Pericardium fibroblast (primary cell): ENCODE results near the gene TAF4B. TPM values are rescaled to one million over a fixed set of nuclear protein-coding genes. Genes with fewer than 3 reads are reported as not detected.

Source experiments
- total RNA-seq: library from RNA; depleted of rRNA; stranded (reverse); fragments of >200 nt; gene quantifications from 2 replicates; pipeline ENCODE4 v1.2.3, GENCODE V29; 2015

Gene TAF4B
- total RNA-seq: 3.0 and 3.6 TPM in 2 replicates

GRCh38 chr18:26226229-26227050 lies at the start of gene TAF4B:
Gene TAF4B, plus strand, starts transcription at chr18:26226445. Its CDS starts 489 bp downstream, at chr18:26226934.

Other genes starting within 250 kb of the TAF4B start
- 64.8 and 76.4 TPM in 2 replicates for gene SS18, start 135.8 kb upstream of the TAF4B start, total RNA-seq
- gene PSMA8, start 92.6 kb upstream of the TAF4B start, total RNA-seq: not detected in 2 replicates